EL (cell line): Measurements from ENCODE around the gene DIRAS1.
"Not testable (repeated sequence)": the region's sequence is repeated elsewhere in the genome, so short reads cannot be mapped to it uniquely, and the experiment has no call there.

ENCODE experiments used
- DNase-seq: peaks from one replicate; pipeline ENCODE4 v3.0.0-alpha.2; 2016

DIRAS1 gene

GRCh38 chr19:2703691-2704216, 17.4 kb downstream of the DIRAS1 start:
- no peak for DNase-seq

GRCh38 chr19:2703077-2703437, 18.1 kb downstream of the DIRAS1 start:
- DNase-seq = no peak

- peak; percentile 84 for DNase-seq
These were observed 18.7 kb downstream of the DIRAS1 start, which contains the start of gene GNG7 for GRCh38 chr19:2702170-2703076. TSS of gene GNG7 (minus strand) at chr19:2702694. CDS start at chr19:2520688, 182,006 bp downstream.

- no peak for DNase-seq
These were observed 19.6 kb downstream of the DIRAS1 start for GRCh38 chr19:2701361-2702169.

GRCh38 chr19:2700660-2701360, 20.4 kb downstream of the DIRAS1 start:
- DNase-seq = no peak

GRCh38 chr19:2699413-2700140, 21.6 kb downstream of the DIRAS1 start:
- no peak for DNase-seq

GRCh38 chr19:2694196-2694595, 27.0 kb downstream of the DIRAS1 start:
- no peak for DNase-seq

GRCh38 chr19:2693492-2694160, 27.5 kb downstream of the DIRAS1 start:
- DNase-seq = no peak

GRCh38 chr19:2691951-2692350, 29.2 kb downstream of the DIRAS1 start:
- no peak for DNase-seq

GRCh38 chr19:2690856-2691255, 30.3 kb downstream of the DIRAS1 start:
- no peak for DNase-seq

GRCh38 chr19:2686360-2686759, 34.8 kb downstream of the DIRAS1 start:
- DNase-seq = no peak

- DNase-seq = no peak
These were observed 35.9 kb downstream of the DIRAS1 start for GRCh38 chr19:2685204-2685704.

GRCh38 chr19:2683430-2684003, 37.7 kb downstream of the DIRAS1 start:
- no peak for DNase-seq

- no peak for DNase-seq
These were observed 40.4 kb downstream of the DIRAS1 start for GRCh38 chr19:2680808-2681207.

GRCh38 chr19:2679439-2679838, 41.7 kb downstream of the DIRAS1 start:
- no peak for DNase-seq

- DNase-seq = not testable (repeated sequence)
These were observed 42.2 kb downstream of the DIRAS1 start for GRCh38 chr19:2678948-2679347.

GRCh38 chr19:2678044-2678671, 43.0 kb downstream of the DIRAS1 start:
- no peak for DNase-seq

- DNase-seq = no peak
These were observed 44.3 kb downstream of the DIRAS1 start for GRCh38 chr19:2676823-2677222.

- DNase-seq = no peak
These were observed 45.3 kb downstream of the DIRAS1 start for GRCh38 chr19:2675892-2676291.

GRCh38 chr19:2670217-2670616, 51.0 kb downstream of the DIRAS1 start:
- DNase-seq = no peak
